Measurements from ENCODE around the gene CFAP74. TPM values are rescaled to one million over a fixed set of nuclear protein-coding genes. Genes with fewer than 3 reads are reported as not detected.

Gene CFAP74
- total RNA-seq, 1 donor from 2014 or later, result 6.6 TPM

- Histone ChIP-seq H3K9me3 (no peaks in the 10 kb centered on the region), H3K27me3 (ENCODE audit: low read depth) (peaks cover 4% of the 10 kb centered on the region), H3K4me3 (no peak overlapping the region), H3K27ac (no peak overlapping the region), H3K36me3 (no peaks in the 10 kb centered on the region), H3K4me1 (no peaks in the 10 kb centered on the region)
- no peak for ATAC-seq
- no peak for TF ChIP-seq CTCF (IDR thresholded peaks at IDR 0.05)
- intact Hi-C loops (cut with DNase I), result no loop called here
- DNase-seq, result no peak
Measured at GRCh38 chr1:2039251-2039650, 35.7 kb upstream of the CFAP74 start.

DNA sequence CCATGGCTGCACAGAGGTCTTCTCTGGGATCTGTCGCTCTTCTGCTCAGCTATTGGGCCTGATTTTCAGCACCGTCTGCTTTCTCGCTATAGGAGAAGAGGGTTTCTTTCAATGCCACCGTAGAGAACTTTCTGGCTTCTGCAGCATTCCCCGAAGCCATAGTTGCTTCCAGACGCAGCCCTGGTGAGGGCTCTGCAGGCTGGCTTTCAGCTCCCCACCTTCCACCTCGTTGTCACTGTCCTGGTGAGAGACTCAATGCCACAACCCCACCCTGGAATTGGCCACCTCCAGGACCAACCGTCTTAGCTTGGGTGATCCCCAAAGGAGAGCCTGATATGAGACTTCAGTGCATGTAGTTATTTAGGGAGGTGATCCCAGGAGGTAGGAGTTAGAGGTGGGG lies 34.6 kb upstream of the CFAP74 start:
- H3K27me3 ChIP-seq (ENCODE audit: low read depth), result peaks cover 7% of the 10 kb centered on the region
- ATAC-seq (no peak), DNase-seq (no peak)
- no peak for TF ChIP-seq CTCF (IDR thresholded peaks at IDR 0.05)
- H3K4me1 ChIP-seq, result no peaks in the 10 kb centered on the region
- H3K4me3 ChIP-seq, result no peak overlapping the region
- intact Hi-C loops (cut with DNase I), result no loop called here
- H3K27ac ChIP-seq, result no peak overlapping the region
- no peaks in the 10 kb centered on the region for H3K36me3 ChIP-seq
- no peaks in the 10 kb centered on the region for H3K9me3 ChIP-seq

- TF ChIP-seq CTCF (IDR thresholded peaks at IDR 0.05), result no peak
- Histone ChIP-seq H3K27me3 (ENCODE audit: low read depth) (peaks cover 7% of the 10 kb centered on the region), H3K36me3 (no peaks in the 10 kb centered on the region), H3K4me1 (no peaks in the 10 kb centered on the region), H3K9me3 (no peaks in the 10 kb centered on the region), H3K4me3 (no peak overlapping the region), H3K27ac (no peak overlapping the region)
- ATAC-seq, result no peak
- DNase-seq, result no peak
- intact Hi-C loops (cut with DNase I), result no loop called here
Measured at GRCh38 chr1:2037314-2037979, 33.9 kb upstream of the CFAP74 start.

DNA sequence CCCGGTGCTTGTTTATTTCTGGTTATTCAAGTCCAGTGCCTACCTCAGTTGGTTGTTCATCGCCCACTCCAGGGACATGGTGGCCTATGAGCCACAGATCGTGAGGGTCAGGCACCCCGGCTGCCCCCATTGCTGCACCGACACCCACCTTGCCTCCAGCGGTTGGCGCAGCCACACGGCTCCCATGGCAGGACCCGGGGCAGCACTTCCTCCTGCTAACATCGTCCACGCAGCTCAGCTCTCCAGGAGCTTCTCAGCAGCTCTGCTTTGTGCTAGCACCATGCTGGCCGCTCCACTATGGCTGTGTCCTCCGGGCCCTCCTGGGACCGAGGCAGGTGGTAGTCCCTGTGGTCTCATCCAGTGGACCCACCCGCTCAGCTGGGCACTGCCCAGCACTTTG lies 32.7 kb upstream of the CFAP74 start:
- TF ChIP-seq CTCF (IDR thresholded peaks at IDR 0.05), result no peak
- intact Hi-C loops (cut with DNase I), result no loop called here
- H3K27me3 ChIP-seq (ENCODE audit: low read depth), result peaks cover 7% of the 10 kb centered on the region
- H3K9me3 ChIP-seq, result no peaks in the 10 kb centered on the region
- H3K27ac ChIP-seq, result no peak overlapping the region
- H3K4me3 ChIP-seq, result no peak overlapping the region
- ATAC-seq (no peak), DNase-seq (no peak)
- H3K36me3 ChIP-seq, result no peaks in the 10 kb centered on the region
- no peaks in the 10 kb centered on the region for H3K4me1 ChIP-seq

DNA sequence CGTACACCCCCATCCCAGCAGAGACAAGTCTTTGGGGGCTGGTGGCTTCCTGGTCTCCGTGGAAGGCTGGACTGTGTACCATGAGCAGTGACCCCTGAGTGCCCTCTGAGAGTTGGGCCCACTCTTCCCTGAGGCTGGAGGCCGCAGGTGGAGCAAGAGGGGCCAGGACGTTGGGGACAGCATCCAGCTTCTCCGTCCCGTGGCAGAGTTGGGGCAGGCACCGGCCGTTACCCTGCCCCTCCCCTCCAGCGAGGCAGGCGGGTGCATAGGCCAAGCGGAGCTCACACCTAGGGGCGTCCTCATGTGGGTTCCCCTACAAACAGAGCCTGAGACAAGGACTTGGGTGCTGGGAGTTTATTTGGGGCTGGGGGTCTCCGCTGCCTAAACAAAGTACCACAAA lies 29.6 kb upstream of the CFAP74 start:
- H3K27me3 ChIP-seq (ENCODE audit: low read depth), result peaks cover 4% of the 10 kb centered on the region
- no peak overlapping the region for H3K4me3 ChIP-seq
- no peak for TF ChIP-seq CTCF (IDR thresholded peaks at IDR 0.05)
- H3K36me3 ChIP-seq, result no peaks in the 10 kb centered on the region
- H3K27ac ChIP-seq, result no peak overlapping the region
- ATAC-seq (no peak), DNase-seq (no peak)
- H3K9me3 ChIP-seq, result no peaks in the 10 kb centered on the region
- no peaks in the 10 kb centered on the region for H3K4me1 ChIP-seq
- intact Hi-C loops (cut with DNase I), result no loop called here
